ENCODE results near the gene HECTD4.
"Not testable (repeated sequence)": the region's sequence is repeated elsewhere in the genome, so short reads cannot be mapped to it uniquely, and the experiment has no call there.

HECTD4 gene

DNA sequence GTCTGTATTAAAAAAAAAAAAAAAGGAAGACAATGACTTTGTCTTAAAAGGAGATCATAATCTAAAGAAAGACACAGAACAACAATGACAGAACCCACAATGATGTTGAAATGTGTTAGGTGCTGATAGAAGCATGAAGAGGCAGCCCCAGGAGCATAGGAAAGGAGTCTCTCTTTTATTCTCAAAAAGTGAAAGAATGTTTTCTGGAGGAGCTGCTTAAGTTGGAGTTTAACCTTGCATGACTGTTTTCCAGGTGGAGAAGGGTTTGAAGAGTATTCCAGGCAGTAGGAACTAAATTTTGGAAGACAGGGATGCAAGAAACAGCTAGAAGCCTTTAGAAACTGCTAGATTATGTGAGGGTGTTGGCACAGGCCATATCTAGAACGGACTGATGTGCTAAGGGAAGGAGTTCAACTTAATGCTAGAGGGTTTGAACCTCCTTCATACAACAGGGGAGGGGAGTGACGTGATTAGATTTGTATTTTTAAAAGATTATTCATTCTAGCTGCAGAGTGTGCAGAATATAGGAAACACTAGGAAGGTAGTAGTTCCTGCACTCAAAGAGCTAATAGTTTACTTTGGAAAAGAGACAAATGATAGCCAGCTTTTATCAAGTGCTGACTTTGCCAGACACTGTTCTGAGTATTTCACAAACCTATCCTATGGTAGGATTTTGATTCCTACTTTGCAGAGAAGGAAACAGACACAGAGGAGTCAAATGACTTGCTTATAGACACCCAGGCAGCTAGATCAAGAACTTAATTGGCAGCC is 31.8 kb upstream of the HECTD4 start:
- TF ChIP-seq, protein P1, sequence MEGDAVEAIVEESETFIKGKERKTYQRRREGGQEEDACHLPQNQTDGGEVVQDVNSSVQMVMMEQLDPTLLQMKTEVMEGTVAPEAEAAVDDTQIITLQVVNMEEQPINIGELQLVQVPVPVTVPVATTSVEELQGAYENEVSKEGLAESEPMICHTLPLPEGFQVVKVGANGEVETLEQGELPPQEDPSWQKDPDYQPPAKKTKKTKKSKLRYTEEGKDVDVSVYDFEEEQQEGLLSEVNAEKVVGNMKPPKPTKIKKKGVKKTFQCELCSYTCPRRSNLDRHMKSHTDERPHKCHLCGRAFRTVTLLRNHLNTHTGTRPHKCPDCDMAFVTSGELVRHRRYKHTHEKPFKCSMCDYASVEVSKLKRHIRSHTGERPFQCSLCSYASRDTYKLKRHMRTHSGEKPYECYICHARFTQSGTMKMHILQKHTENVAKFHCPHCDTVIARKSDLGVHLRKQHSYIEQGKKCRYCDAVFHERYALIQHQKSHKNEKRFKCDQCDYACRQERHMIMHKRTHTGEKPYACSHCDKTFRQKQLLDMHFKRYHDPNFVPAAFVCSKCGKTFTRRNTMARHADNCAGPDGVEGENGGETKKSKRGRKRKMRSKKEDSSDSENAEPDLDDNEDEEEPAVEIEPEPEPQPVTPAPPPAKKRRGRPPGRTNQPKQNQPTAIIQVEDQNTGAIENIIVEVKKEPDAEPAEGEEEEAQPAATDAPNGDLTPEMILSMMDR (IDR thresholded peaks at IDR 0.05; ENCODE audit: low read depth, low read length): no peak
- in situ Hi-C loops (cut with HindIII; ENCODE audit: low sequenced_read_pairs): no loop called here
- DNase-seq (ENCODE audit: low read depth, low spot score): no peak
- H3K4me3 ChIP-seq (ENCODE audit: low read depth, low read length): no peak overlapping the region

DNA sequence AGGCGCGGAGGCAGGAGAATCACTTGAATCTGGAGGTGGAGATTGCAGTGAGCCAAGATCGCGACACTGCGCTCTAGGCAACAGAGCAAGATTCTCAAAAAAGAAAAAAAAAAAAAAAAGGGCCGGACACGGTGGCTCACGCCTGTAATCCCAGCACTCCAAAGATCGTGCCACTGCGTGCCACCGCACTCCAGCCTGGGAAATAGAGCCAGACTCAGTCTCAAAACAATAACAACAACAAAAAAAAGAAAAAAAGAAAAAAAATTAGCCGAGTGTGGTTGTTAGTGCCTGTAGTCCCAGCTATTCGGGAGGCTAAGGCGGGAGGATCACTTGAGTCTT is 27.6 kb upstream of the HECTD4 start:
- TF ChIP-seq, protein P1 (IDR thresholded peaks at IDR 0.05; ENCODE audit: low read depth, low read length): no peak
- in situ Hi-C loops (cut with HindIII; ENCODE audit: low sequenced_read_pairs): no loop called here
- no peak overlapping the region for H3K4me3 ChIP-seq (ENCODE audit: low read depth, low read length)
- DNase-seq (ENCODE audit: low read depth, low spot score): no peak

DNA sequence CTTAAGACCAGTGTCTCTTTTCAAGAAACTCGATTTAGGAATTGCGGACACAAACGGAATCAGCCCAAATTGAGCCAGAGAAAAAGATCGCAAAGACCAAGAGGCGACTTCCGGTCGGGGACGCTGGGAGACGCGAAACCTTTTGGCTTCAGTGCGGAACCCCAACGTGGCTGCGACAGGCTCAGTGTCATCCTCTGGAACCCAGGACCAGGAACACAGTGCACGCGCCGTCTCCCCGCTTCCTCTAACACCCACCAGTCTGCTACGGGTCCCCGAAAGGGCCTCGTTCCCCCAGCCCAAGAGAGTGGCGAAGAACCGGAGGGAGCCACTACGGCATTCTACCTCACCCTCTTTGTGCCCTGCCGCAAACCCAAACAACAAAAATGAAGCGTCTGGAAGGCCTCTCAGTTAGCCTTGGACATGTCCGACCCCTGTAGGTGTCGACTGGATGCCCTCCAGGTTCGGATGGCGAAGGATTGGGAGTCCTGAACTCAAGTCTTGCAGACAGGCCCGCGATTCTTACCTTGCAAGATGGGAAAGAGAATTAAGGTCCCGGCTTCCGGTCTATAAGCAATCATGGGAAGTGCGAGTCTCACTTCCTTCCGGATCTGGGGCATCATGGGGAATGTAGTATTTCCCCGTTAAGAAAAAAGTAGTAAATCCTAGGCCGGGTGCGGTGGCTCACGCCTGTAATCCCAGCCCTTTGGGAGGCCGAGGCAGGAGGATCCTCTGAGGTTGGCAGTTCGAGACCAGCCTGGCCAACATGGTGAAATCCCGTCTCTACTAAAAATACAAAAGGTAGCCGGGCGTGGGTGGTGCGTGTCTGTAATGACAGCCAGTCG is 27.1 kb upstream of the HECTD4 start, which contains the start of gene RPL6:
Gene RPL6 (minus strand): TSS at position 542 of the 842 bp plus-strand sequence. CDS start 949 bp downstream, outside the sequence.
- peak within 1 kb of the TSS; percentile 62 for H3K4me3 ChIP-seq (ENCODE audit: low read depth, low read length)
- TF ChIP-seq, protein P1 (IDR thresholded peaks at IDR 0.05; ENCODE audit: low read depth, low read length): no peak
- DNase-seq (ENCODE audit: low read depth, low spot score): peak; percentile 96
- in situ Hi-C loops (cut with HindIII; ENCODE audit: low sequenced_read_pairs): no loop called here

DNA sequence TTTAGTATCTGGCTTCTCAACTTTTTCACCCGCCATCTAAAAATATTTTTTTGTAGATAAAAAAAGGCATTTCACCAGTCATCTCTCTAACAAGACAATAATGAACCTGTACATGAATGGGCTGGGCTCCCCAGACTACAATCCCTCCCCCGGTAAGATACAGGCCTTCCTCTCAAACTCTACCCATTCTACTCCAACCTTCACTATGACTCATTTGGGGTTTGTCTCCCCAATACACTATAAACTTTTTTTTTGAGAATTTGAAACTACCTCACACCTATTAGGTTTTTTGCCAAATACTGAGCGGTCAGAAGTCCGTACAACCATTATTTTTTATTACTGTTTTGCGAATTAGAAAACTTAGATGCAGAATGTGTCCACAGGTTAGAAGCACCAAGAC is 26.4 kb upstream of the HECTD4 start:
- no peak for DNase-seq (ENCODE audit: low read depth, low spot score)
- in situ Hi-C loops (cut with HindIII; ENCODE audit: low sequenced_read_pairs): no loop called here
- H3K4me3 ChIP-seq (ENCODE audit: low read depth, low read length): peak overlapping the region; percentile 62
- TF ChIP-seq, protein P1 (IDR thresholded peaks at IDR 0.05; ENCODE audit: low read depth, low read length): no peak

DNA sequence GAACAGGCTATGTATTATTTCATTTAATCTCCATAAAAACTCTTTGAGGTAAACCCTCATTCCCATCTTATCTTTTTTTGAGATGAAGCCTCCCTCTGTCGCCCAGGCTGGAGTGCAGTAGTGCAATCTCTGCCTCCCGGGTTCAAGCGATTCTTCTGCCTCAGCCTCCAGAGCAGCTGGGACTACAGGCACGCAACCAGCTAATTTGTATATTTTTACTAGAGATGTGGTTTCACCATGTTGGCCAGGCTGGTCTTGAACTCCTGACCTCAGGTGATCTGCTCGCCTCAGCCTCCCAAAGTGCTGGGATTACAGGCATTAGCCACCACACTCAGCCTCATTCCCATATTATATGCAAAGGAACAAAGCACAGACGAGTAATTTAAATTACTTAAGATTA is 25.5 kb upstream of the HECTD4 start:
- in situ Hi-C loops (cut with HindIII; ENCODE audit: low sequenced_read_pairs); DNase-seq (ENCODE audit: low read depth, low spot score): not testable (repeated sequence)
- H3K4me3 ChIP-seq (ENCODE audit: low read depth, low read length): peak overlapping the region; percentile 62

DNA sequence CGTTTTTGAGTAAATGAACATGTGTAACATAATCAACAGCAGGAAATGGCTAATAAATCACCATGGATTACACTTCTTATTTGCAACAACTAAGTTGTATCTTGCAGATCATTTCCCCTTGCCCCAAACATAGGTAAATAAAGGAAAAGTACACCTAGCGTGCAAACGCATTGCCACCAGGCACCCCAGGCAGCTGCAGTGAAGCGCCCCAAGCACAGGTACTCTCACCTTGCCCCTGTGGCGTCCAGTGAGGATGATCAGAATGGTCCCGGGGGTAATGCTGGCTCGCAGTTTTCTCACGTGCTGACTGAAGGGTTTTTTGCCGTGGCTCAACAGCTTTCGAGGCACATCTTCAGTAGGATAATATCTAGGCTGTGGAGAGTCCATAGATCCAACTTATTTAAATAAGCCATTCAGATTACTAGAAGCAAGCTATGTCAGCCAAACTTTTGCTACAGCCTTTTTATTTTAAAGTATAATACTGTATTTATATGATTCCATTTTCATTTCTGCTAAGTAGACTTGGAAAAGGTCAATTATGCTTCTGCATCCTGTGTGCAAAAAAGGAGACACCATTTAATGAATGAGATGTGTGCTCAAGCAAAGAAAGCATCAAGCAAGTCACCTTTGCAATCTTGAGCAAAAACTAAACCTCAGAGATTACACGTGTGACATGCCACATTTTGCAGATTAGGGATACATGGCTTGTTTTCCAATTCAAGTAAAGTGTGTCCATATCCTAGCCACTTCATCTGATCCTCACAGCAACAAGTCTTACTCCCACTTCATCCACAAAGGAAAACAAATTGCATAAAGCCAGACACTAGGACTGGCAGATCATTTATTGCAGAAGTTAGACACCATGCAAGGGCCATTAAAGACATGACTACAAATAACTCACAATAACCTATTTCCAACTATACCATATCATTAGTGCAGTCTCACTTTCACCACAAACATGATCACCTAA is 24.6 kb upstream of the HECTD4 start:
- in situ Hi-C loops (cut with HindIII; ENCODE audit: low sequenced_read_pairs): no loop called here
- peak overlapping the region; percentile 62 for H3K4me3 ChIP-seq (ENCODE audit: low read depth, low read length)
- DNase-seq (ENCODE audit: low read depth, low spot score): no peak
- TF ChIP-seq, protein P1 (IDR thresholded peaks at IDR 0.05; ENCODE audit: low read depth, low read length): no peak
